B cell (primary cell): Measurements from ENCODE around the gene CFAP20DC. TPM values are rescaled to one million over a fixed set of nuclear protein-coding genes. Genes with fewer than 3 reads are reported as not detected.
"Not testable (repeated sequence)": the region's sequence is repeated elsewhere in the genome, so short reads cannot be mapped to it uniquely, and the experiment has no call there.

ENCODE experiments used
- ATAC-seq: fragments of 200-7000 bp; cut with Tn5 transposase; one replicate; pipeline ENCODE4 v1.10.0; 2021; ENCODE audit warnings: low read depth, mild to moderate bottlenecking, moderate number of reproducible peaks, moderate library complexity
- CTCF ChIA-PET: fragments of 350-600 bp; sonication (Branson Sonifier 250); formaldehyde crosslinking; loops from one replicate; lab custom pipeline; 2021; ENCODE audit warnings: antibody characterized with exemption, inconsistent platforms; lab: Charles Lee
- POLR2A ChIA-PET: fragments of 350-600 bp; sonication (Branson Sonifier 250); formaldehyde crosslinking; loops from one replicate; lab custom pipeline; 2021; ENCODE audit warnings: antibody characterized with exemption; lab: Charles Lee
- DNase-seq: peaks from one replicate; pipeline ENCODE4 v3.0.0; 2013
- H2AFZ ChIP-seq: 2 replicates; pipeline ENCODE4 v1.6.1; 2012; ENCODE audit warnings: mild to moderate bottlenecking, low read depth, low read length; ENCODE audit not compliant: insufficient read depth, poor library complexity, severe bottlenecking
- H3K27ac ChIP-seq, 2 donors: 1 replicate in 1 of 2; 2 replicates in 1 of 2; pipeline ENCODE4 v1.5.1; 2012 to 2013; ENCODE audit warnings: low read length in 2 of 2, mild to moderate bottlenecking in 2 of 2, moderate library complexity in 1 of 2
- H3K27me3 ChIP-seq, 4 experiments: fragments of 200-600 bp in 1 of 4; sonication (generic) in 1 of 4; replicated peaks in 1 of 4; 1 replicate in 2 of 4; 2 replicates in 2 of 4; pipeline versions ENCODE4 v1.6.1 to v1.7.0; 2013 to 2016; ENCODE audit warnings: low read length in 3 of 4, mild to moderate bottlenecking in 2 of 4, mixed read lengths in 1 of 4, moderate library complexity in 1 of 4; ENCODE audit not compliant: insufficient read depth in 4 of 4, control insufficient read depth in 3 of 4; ENCODE audit errors: control extremely low read depth in 1 of 4
- H3K36me3 ChIP-seq, 2 experiments: replicated peaks in 1 of 2; 1 replicate in 1 of 2; 2 replicates in 1 of 2; pipeline versions ENCODE4 v1.6.1 to v1.7.1; 2013; ENCODE audit warnings: low read length in 1 of 2; ENCODE audit not compliant: insufficient read depth in 2 of 2, control insufficient read depth in 1 of 2; ENCODE audit errors: control extremely low read depth in 1 of 2, extremely low read depth in 1 of 2
- H3K4me1 ChIP-seq, 2 donors: fragments of 200-600 bp in 1 of 2; sonication (generic) in 1 of 2; 1 replicate in 1 of 2; 2 replicates in 1 of 2; pipeline versions ENCODE4 v1.5.1 to v1.6.1; 2013 to 2017; ENCODE audit warnings: low read length in 2 of 2; ENCODE audit not compliant: control insufficient read depth in 2 of 2, insufficient read depth in 2 of 2
- H3K4me2 ChIP-seq: replicated peaks from 2 replicates; pipeline ENCODE3; 2012; ENCODE audit warnings: mild to moderate bottlenecking, low read depth, low read length; ENCODE audit not compliant: poor library complexity, severe bottlenecking
- H3K4me3 ChIP-seq, 5 experiments: fragments of 200-600 bp in 1 of 5; sonication (generic) in 1 of 5; 1 replicate in 3 of 5; 2 replicates in 2 of 5; pipeline versions ENCODE4 v1.5.1 to v1.7.0; 2011 to 2016; ENCODE audit warnings: low read length in 4 of 5, mild to moderate bottlenecking in 4 of 5, low read depth in 2 of 5, control low read depth in 1 of 5, moderate library complexity in 1 of 5; ENCODE audit not compliant: insufficient read depth in 1 of 5; ENCODE audit errors: control extremely low read depth in 1 of 5, extremely low read depth in 1 of 5
- H3K79me2 ChIP-seq: fragments of 200-600 bp; sonication (generic); one replicate; pipeline ENCODE4 v1.6.0; 2016; ENCODE audit warnings: low read length; ENCODE audit not compliant: control insufficient read depth, insufficient read depth
- H3K9ac ChIP-seq: fragments of 200-600 bp; sonication (generic); 2 replicates; pipeline ENCODE4 v1.6.1; 2017; ENCODE audit warnings: mild to moderate bottlenecking, low read length, moderate library complexity
- H3K9me3 ChIP-seq, 3 donors: one replicate each; pipeline versions ENCODE4 v1.6.1 to v1.7.1; 2013; ENCODE audit warnings: low read length in 2 of 3; ENCODE audit not compliant: control insufficient read depth in 2 of 3, insufficient read depth in 1 of 3; ENCODE audit errors: control extremely low read depth in 1 of 3
- H4K20me1 ChIP-seq: 2 replicates; pipeline ENCODE4 v1.6.0; 2012; ENCODE audit warnings: mild to moderate bottlenecking, low read length; ENCODE audit not compliant: insufficient read depth, control insufficient read depth, poor library complexity, severe bottlenecking
- H3K27ac Mint-ChIP-seq: one replicate; pipeline ENCODE4 v1.8.0; 2021; ENCODE audit warnings: mixed read lengths
- H3K27me3 Mint-ChIP-seq: one replicate; pipeline ENCODE4 v1.8.0; 2021; ENCODE audit warnings: mixed read lengths
- H3K4me1 Mint-ChIP-seq: one replicate; pipeline ENCODE4 v1.8.0; 2021; ENCODE audit warnings: mixed read lengths
- H3K4me3 Mint-ChIP-seq: one replicate; pipeline ENCODE4 v1.8.0; 2021; ENCODE audit warnings: mixed read lengths
- H3K9me3 Mint-ChIP-seq: one replicate; pipeline ENCODE4 v1.8.0; 2022; ENCODE audit warnings: mixed read lengths; ENCODE audit not compliant: insufficient read depth
- EZH2 ChIP-seq: IDR thresholded peaks from 2 replicates; pipeline ENCODE4 v1.6.1; 2012; ENCODE audit warnings: borderline replicate concordance, low read depth, mild to moderate bottlenecking, moderate library complexity, low read length; ENCODE audit not compliant: insufficient read depth, poor library complexity, severe bottlenecking
- WGBS: methylation state at CpG from one replicate; pipeline ENCODE4 v1.1.5; 2013; ENCODE audit warnings: missing lambda C conversion rate; ENCODE audit not compliant: insufficient coverage; 5-methylcytosine and 5-hydroxymethylcytosine counted together
- intact Hi-C: fragments of 100-400 bp; cut with micrococcal nuclease; formaldehyde crosslinking; loops from one replicate; pipeline ENCODE4 v1.10.0; 2022
- polyA plus RNA-seq: library from polyadenylated mRNA; depleted of rRNA; stranded (reverse); fragments of >200 nt; gene quantifications from 2 replicates; pipeline ENCODE4 v1.2.3, GENCODE V29; 2012
- total RNA-seq, 2 donors: library from RNA; stranded (reverse); fragments of 120-200 nt in 1 of 2; gene quantifications; 1 replicate in 1 of 2; 2 replicates in 1 of 2; pipeline versions ENCODE4 v1.2.3 to v1.2.4, GENCODE V29; 2013 to 2022
- TF ChIP-seq, protein P1 (sequence below): fragments of 200-600 bp; IDR thresholded peaks from one replicate; pipeline ENCODE4 v1.8.0; 2022; ENCODE audit warnings: antibody characterized with exemption, mild to moderate bottlenecking

The CFAP20DC gene
- total and polyA plus RNA-seq, 2 donors (not counting 1 experiment from before 2014, with no cell fraction given), result 0.27 to 1.2 TPM

DNA sequence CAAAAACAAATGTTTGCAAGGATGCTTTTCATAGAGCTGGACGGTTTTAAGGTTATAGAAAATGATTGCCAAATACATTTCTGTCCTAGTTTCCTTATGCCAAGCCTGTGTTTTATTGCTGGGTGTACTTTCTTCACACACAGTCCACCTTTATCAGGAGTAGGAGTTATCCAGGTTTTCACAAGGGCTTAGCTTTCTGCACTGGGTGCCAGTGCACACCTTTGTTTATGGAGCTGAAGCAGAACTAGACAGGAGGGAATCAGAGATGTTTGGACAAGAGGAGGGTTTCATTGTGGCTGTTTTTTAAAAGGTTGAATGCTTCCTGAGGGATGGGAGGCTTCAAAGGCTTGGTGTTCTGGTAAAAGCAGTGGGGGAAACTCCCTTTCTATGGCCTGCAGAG, 353.7 kb downstream of the CFAP20DC start:
- H3K27ac Mint-ChIP-seq, result no peak overlapping the region
- ChIA-PET CTCF (no interaction called here), POLR2A (no interaction called here)
- H3K4me3 Mint-ChIP-seq, result no peak overlapping the region
- Histone ChIP-seq H3K9ac (no peak overlapping the region), H2AFZ (no peak overlapping the region), H3K4me2 (no peak overlapping the region), H3K27ac (no peak overlapping the region), H3K9me3 (peaks cover 4 to 12% (median 4%) of the 10 kb centered on the region in 3 donors), H3K79me2 (no peaks in the 10 kb centered on the region), H3K36me3 (no peaks in the 10 kb centered on the region), H3K4me1 (no peaks in the 10 kb centered on the region), H4K20me1 (no peaks in the 10 kb centered on the region), H3K4me3 (no peak overlapping the region), H3K27me3 (no peaks in the 10 kb centered on the region)
- no peaks in the 10 kb centered on the region for H3K27me3 Mint-ChIP-seq
- no peaks in the 10 kb centered on the region for H3K4me1 Mint-ChIP-seq
- no peak for DNase-seq
- TF ChIP-seq, protein P1, sequence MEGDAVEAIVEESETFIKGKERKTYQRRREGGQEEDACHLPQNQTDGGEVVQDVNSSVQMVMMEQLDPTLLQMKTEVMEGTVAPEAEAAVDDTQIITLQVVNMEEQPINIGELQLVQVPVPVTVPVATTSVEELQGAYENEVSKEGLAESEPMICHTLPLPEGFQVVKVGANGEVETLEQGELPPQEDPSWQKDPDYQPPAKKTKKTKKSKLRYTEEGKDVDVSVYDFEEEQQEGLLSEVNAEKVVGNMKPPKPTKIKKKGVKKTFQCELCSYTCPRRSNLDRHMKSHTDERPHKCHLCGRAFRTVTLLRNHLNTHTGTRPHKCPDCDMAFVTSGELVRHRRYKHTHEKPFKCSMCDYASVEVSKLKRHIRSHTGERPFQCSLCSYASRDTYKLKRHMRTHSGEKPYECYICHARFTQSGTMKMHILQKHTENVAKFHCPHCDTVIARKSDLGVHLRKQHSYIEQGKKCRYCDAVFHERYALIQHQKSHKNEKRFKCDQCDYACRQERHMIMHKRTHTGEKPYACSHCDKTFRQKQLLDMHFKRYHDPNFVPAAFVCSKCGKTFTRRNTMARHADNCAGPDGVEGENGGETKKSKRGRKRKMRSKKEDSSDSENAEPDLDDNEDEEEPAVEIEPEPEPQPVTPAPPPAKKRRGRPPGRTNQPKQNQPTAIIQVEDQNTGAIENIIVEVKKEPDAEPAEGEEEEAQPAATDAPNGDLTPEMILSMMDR, result no peak
- TF ChIP-seq EZH2, result no peak
- no peak for ATAC-seq
- intact Hi-C loops, result no loop called here
- WGBS, result no CpG with 5 or more reads among the region's 1 CpG
- H3K9me3 Mint-ChIP-seq, result peaks cover 5% of the 10 kb centered on the region

DNA sequence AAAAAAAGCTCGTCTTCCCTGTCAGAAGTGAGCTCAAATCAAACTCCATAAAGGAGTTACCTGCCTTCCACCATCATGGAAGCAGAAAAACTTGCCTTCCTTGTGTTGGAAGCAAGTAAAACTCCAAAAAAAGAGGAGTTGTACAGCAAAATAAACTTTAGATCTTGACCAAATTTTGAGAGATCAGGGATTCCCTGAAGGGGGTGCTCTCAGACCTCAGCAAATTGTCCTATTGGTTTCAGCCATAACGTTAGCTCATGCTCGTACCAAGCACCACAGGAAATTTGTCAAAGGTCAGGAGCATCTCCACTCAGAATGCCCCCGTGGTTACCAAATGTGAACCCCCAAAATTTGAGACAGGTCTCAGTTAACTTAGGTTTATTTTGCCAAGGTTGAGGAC, 354.5 kb downstream of the CFAP20DC start:
- POLR2A ChIA-PET, H3K4me1 Mint-ChIP-seq, DNase-seq, H3K4me3 ChIP-seq, H3K27ac Mint-ChIP-seq, CTCF ChIA-PET, H3K9ac ChIP-seq, intact Hi-C loops, H3K27me3 ChIP-seq, H3K4me3 Mint-ChIP-seq, H3K36me3 ChIP-seq, H3K79me2 ChIP-seq, H3K4me1 ChIP-seq, ATAC-seq, H3K27ac ChIP-seq, H3K9me3 Mint-ChIP-seq, H3K4me2 ChIP-seq, H2AFZ ChIP-seq, H3K27me3 Mint-ChIP-seq, H4K20me1 ChIP-seq: not testable (repeated sequence)
- 92% methylated on average over 3 of the region's 4 CpGs for WGBS
- H3K9me3 ChIP-seq, result peaks cover 4 to 15% (median 5%) of the 10 kb centered on the region in 3 donors
